ENCODE measurements around the gene LMNA.

Gene LMNA

DNA sequence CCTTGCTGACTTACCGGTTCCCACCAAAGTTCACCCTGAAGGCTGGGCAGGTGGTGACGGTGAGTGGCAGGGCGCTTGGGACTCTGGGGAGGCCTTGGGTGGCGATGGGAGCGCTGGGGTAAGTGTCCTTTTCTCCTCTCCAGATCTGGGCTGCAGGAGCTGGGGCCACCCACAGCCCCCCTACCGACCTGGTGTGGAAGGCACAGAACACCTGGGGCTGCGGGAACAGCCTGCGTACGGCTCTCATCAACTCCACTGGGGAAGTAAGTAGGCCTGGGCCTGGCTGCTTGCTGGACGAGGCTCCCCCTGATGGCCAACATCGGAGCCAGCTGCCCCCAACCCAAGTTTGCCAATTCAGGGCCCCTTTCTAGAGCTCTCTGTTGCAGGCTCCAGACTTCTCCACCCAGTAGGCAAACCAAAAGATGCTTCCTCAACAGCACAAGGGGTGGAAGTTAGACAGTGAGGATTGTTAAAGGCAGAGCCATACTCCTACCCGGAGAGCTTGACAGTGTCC is 22.5 kb downstream of the LMNA start:
- DNase-seq (ENCODE audit: insufficient read length, low spot score) = no peak
- FAIRE-seq = no peak
- no peak for TF ChIP-seq POLR2A (IDR thresholded peaks at IDR 0.05; ENCODE audit: low read depth, low read length)

GRCh38 chr1:156138458-156138867 is 24.0 kb downstream of the LMNA start:
- no peak for TF ChIP-seq POLR2A (IDR thresholded peaks at IDR 0.05; ENCODE audit: low read depth, low read length)
- DNase-seq (ENCODE audit: insufficient read length, low spot score) (no peak), FAIRE-seq (no peak)

DNA sequence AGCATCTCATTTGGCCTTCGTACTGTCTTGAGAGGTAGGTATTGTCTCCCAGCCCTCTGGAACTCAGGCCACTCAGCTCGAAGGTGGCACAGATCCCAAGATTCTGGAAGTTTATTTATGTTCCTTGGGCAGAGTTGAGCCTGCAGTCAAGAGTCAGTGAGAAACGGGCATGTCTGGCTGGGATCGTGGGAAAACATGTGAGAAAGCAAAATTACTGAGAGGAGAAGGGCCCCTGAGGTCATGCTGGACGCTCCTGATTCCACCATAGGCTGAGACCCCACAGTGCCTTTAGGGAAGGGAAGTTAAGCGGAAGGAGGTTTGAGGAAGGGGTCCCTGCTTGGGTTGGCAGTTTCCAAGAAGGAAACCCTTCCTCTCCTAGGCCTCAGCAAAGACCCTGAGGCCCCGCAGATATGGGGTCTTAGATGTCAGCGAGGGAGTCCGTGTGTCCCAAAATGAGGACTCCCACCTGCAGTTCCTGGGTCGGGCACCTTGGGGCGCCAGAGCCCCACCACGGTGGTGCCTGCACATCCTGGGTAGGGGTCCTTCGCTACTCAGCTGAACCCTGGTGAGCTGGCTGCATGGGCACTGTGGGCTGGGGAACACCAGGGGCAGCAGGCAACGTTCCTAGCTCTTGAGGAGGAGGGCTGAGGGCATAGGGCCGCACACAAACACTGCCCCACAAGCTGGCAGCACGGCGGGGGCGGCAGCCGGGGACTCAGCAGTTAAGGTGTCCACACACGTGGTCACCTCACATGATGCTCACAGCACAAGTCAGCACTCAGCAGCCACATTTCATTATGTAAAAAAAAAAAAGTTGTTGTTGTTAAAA is 26.6 kb downstream of the LMNA start:
- FAIRE-seq (no peak), DNase-seq (ENCODE audit: insufficient read length, low spot score) (no peak)
- TF ChIP-seq POLR2A (IDR thresholded peaks at IDR 0.05; ENCODE audit: low read depth, low read length) = no peak

- FAIRE-seq (no peak), DNase-seq (ENCODE audit: insufficient read length, low spot score) (no peak)
- no peak for TF ChIP-seq POLR2A (IDR thresholded peaks at IDR 0.05; ENCODE audit: low read depth, low read length)
Observed at GRCh38 chr1:156143765-156144489, 29.4 kb downstream of the LMNA start.

GRCh38 chr1:156144742-156145141 is 30.2 kb downstream of the LMNA start:
- no peak for TF ChIP-seq POLR2A (IDR thresholded peaks at IDR 0.05; ENCODE audit: low read depth, low read length)
- no peak for FAIRE-seq
- DNase-seq (ENCODE audit: insufficient read length, low spot score) = no peak

DNA sequence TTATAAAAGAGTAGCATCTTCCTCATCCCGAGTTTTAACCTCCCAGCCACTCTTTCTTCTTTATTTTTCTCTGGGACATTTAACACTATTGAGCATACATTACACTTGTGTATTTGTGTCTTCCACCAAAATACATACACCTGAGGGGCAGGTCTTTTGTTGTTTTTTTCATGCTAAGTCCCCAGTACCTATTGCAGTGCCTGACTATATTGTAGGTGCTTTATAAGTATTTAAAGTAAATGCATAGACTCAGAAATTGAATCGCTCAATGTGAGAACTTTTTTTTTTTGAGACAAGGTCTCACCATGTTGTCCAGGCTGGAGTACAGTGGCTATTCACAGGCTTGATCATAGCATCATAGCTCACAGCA is 31.1 kb downstream of the LMNA start:
- no peak for TF ChIP-seq POLR2A (IDR thresholded peaks at IDR 0.05; ENCODE audit: low read depth, low read length)
- FAIRE-seq (no peak), DNase-seq (ENCODE audit: insufficient read length, low spot score) (no peak)

DNA sequence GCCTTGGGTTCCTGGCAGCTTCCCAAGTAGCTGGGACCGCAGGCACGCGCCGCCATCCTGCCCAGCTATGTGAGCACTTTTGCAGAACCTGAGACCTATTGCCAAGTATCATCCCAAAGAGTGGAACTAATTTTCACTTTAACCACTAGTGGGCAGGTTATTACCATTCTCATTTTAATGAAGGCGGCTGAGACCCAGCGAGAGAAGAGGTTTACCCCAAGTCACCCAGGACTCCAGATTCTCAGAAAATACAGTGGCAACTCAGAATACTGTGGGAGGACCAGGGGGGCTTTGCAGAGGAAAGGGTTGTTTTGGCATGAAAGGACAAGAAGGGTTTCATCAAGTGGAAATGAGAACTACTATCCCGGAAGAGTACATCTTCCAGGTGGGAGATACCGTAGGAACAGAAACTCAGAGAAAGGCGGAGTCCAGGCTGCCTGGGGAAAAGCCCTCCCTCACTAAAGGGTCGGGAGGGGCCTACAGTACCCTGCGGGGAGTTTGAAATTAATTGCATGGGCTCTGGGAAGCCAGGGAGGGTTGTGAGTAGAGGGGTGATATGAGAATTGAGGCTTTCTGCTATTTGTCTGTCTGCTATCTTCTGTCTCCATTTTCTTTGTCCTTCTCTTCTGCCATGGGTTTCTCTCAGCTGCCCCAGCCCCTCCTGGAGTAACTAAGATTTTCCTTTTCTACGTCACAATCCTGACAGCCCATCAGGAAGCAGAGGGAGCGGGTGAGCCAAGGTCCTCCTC is 31.7 kb downstream of the LMNA start:
- FAIRE-seq (peak; percentile 36), DNase-seq (ENCODE audit: insufficient read length, low spot score) (peak; percentile 87)
- no peak for TF ChIP-seq POLR2A (IDR thresholded peaks at IDR 0.05; ENCODE audit: low read depth, low read length)

DNA sequence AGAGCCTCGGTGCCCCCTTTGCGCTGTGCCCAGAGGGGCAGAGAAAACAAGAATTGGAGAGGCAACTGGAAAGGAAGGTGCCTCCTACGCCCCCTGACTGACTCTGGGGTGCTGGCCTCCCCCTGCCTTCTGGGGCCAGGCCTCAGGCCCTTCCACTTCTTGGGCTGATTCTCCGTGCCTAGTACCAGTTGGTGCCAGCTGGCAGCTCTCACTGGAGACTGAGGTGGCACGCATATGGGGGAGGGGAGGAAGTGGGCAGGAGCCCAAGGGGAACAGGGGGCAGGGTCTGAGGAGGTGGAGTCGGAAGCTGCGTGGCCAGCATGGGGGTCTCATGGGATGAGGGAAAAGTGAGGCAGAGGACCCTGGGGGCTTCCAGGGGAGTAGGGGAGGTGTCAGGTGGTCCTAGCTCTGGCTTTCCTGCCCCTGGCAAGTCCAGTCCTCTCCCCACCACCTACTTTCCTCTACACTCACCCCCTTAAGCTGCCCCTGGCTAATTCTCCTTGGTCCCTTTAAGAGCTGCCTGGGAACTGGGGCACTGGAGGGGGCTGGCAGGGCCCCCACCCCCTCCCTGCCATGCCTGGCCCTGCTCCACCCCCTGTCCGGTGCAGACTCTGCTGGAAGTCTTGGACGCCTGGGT is 32.4 kb downstream of the LMNA start:
- FAIRE-seq = no peak
- TF ChIP-seq POLR2A (IDR thresholded peaks at IDR 0.05; ENCODE audit: low read depth, low read length) = no peak
- no peak for DNase-seq (ENCODE audit: insufficient read length, low spot score)

GRCh38 chr1:156148216-156148615 is 33.7 kb downstream of the LMNA start:
- TF ChIP-seq POLR2A (IDR thresholded peaks at IDR 0.05; ENCODE audit: low read depth, low read length) = no peak
- DNase-seq (ENCODE audit: insufficient read length, low spot score) = no peak
- no peak for FAIRE-seq

DNA sequence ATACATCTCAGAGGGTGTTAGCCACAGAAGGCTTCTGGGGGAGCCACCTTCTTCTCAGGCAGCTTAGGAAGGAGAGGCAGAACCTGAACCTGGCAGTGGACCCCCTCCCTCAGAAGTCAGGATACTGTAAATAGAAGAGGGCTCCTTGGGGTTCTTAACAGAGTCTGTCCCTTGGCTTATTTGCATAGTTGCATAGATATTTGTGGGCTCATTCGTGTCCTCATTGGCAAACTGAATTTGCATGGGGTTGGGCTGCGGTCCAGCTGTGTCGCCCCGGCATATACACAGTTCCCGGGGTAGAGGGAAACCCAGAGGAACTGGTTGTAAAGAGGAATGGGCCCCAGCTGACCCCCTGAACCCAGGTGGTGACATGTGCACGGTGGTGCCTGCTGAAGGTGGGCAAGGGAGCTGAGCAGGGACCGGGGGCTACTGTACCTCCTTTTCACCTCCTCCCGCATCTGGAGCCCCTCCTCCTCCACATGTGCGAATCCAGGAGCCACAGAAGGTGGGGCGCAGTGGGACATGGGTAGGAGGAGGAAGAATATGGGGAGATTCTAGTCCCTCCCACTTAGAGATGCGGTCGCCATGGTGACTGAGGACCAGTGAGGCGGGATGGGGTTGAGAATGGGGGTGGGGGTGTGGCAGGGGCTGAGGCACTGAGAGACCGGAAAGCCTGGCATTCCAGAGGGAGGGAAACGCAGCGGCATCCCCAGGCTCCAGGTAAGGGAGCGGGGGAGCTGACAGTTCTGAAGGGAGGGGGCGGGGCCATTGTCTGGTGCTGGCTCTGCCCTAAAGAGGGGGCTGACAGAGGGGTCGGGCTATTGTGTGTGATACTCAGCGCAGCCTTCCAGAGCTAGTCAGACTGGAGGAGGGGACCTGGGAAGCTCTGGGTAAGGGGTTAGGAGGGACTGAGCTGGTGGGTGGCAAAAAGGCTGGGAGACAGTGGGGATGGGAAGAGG is 35.1 kb downstream of the LMNA start:
- FAIRE-seq (no peak), DNase-seq (ENCODE audit: insufficient read length, low spot score) (no peak)
- no peak for TF ChIP-seq POLR2A (IDR thresholded peaks at IDR 0.05; ENCODE audit: low read depth, low read length)

GRCh38 chr1:156150333-156151011 is 36.0 kb downstream of the LMNA start:
- DNase-seq (ENCODE audit: insufficient read length, low spot score) (no peak), FAIRE-seq (no peak)
- TF ChIP-seq POLR2A (IDR thresholded peaks at IDR 0.05; ENCODE audit: low read depth, low read length) = no peak

- no peak for FAIRE-seq
- no peak for TF ChIP-seq POLR2A (IDR thresholded peaks at IDR 0.05; ENCODE audit: low read depth, low read length)
- DNase-seq (ENCODE audit: insufficient read length, low spot score) = no peak
Observed at GRCh38 chr1:156151093-156151688, 36.7 kb downstream of the LMNA start.

Measured in H54 (cell line).